Spinal cord (tissue), 10 donors: ENCODE results near the gene PSD2. TPM values are rescaled to one million over a fixed set of nuclear protein-coding genes. Genes with fewer than 3 reads are reported as not detected.

ENCODE experiments used
- DNase-seq, 6 donors: peaks; one replicate each; pipeline versions ENCODE4 v3.0.0 to v3.0.0-alpha.2; 2013 to 2015; ENCODE audit warnings: low spot score in 6 of 6, low read depth in 4 of 6
- H3K27ac ChIP-seq: one replicate; pipeline ENCODE4 v1.5.1; 2013; ENCODE audit warnings: low read depth, low read length, control low read depth
- H3K27me3 ChIP-seq: one replicate; pipeline ENCODE4 v1.6.1; 2013; ENCODE audit warnings: low read length; ENCODE audit not compliant: control insufficient read depth, insufficient read depth
- H3K36me3 ChIP-seq: one replicate; pipeline ENCODE4 v1.6.1; 2013; ENCODE audit warnings: low read length; ENCODE audit not compliant: control insufficient read depth, insufficient read depth
- H3K4me1 ChIP-seq: one replicate; pipeline ENCODE4 v1.6.1; 2013; ENCODE audit warnings: low read length; ENCODE audit not compliant: control insufficient read depth, insufficient read depth
- H3K4me3 ChIP-seq: one replicate; pipeline ENCODE4 v1.5.1; 2013; ENCODE audit warnings: low read depth, low read length, control low read depth
- H3K9me3 ChIP-seq: one replicate; pipeline ENCODE4 v1.6.1; 2013; ENCODE audit warnings: low read length; ENCODE audit not compliant: control insufficient read depth, insufficient read depth
- WGBS: methylation state at CpG from one replicate; pipeline ENCODE4 v1.1.5; 2013; ENCODE audit warnings: missing lambda C conversion rate; ENCODE audit not compliant: insufficient coverage; 5-methylcytosine and 5-hydroxymethylcytosine counted together
- polyA plus RNA-seq, 2 donors: library from polyadenylated mRNA; unstranded; fragments of 120-200 nt; gene quantifications; one replicate each; pipeline ENCODE4 v1.2.1, GENCODE V29; 2013; ENCODE audit not compliant: insufficient read length in 2 of 2
- total RNA-seq, 2 donors: library from RNA; depleted of rRNA in 1 of 2; stranded (reverse); fragments of 120-200 nt in 1 of 2; fragments of >200 nt in 1 of 2; gene quantifications; one replicate each; pipeline versions ENCODE4 v1.2.3 to v1.2.4, GENCODE V29; 2013 to 2014
- donor health status: healthy.

PSD2 gene
- total and polyA plus RNA-seq, 4 donors: 7.5 to 40.8 (median 28.2) TPM

- H3K27me3 ChIP-seq: no peaks in the 10 kb centered on the region
- H3K4me3 ChIP-seq: no peak overlapping the region
- no peaks in the 10 kb centered on the region for H3K4me1 ChIP-seq
- H3K9me3 ChIP-seq: no peaks in the 10 kb centered on the region
- WGBS: 95% methylated on average over 2 of the region's 3 CpGs
- no peak overlapping the region for H3K27ac ChIP-seq
- peaks cover 70% of the 10 kb centered on the region for H3K36me3 ChIP-seq
- DNase-seq: no peak
Measured at GRCh38 chr5:139817970-139818369, 22.4 kb downstream of the PSD2 start.

- Histone ChIP-seq H3K27ac (no peak overlapping the region), H3K36me3 (peaks cover 69% of the 10 kb centered on the region)
- 66% methylated on average over 7 of the region's 7 CpGs for WGBS
Measured at GRCh38 chr5:139820130-139820529, 24.5 kb downstream of the PSD2 start.

GRCh38 chr5:139820606-139821005, 25.0 kb downstream of the PSD2 start:
- Histone ChIP-seq H3K4me1 (no peaks in the 10 kb centered on the region), H3K4me3 (no peak overlapping the region), H3K36me3 (peaks cover 70% of the 10 kb centered on the region), H3K27me3 (no peaks in the 10 kb centered on the region), H3K9me3 (no peaks in the 10 kb centered on the region), H3K27ac (no peak overlapping the region)
- 76% methylated on average over 2 of the region's 4 CpGs for WGBS
- DNase-seq: no peak

More at GRCh38 chr5:139820130-139820529, 24.5 kb downstream of the PSD2 start:
- no peak overlapping the region for H3K4me3 ChIP-seq
- no peaks in the 10 kb centered on the region for H3K4me1 ChIP-seq
- H3K9me3 ChIP-seq: no peaks in the 10 kb centered on the region
- H3K27me3 ChIP-seq: no peaks in the 10 kb centered on the region
- DNase-seq: no peak

- Histone ChIP-seq H3K36me3 (peaks cover 70% of the 10 kb centered on the region), H3K27ac (no peak overlapping the region)
Measured at GRCh38 chr5:139821806-139822552, 26.4 kb downstream of the PSD2 start.

GRCh38 chr5:139822553-139823425, 27.2 kb downstream of the PSD2 start:
- Histone ChIP-seq H3K27ac (no peak overlapping the region), H3K4me3 (no peak overlapping the region), H3K27me3 (no peaks in the 10 kb centered on the region), H3K9me3 (no peaks in the 10 kb centered on the region), H3K36me3 (peaks cover 65% of the 10 kb centered on the region), H3K4me1 (no peaks in the 10 kb centered on the region)
- WGBS: 77% methylated on average over 21 of the region's 25 CpGs
- DNase-seq: no peak

More at GRCh38 chr5:139821806-139822552, 26.4 kb downstream of the PSD2 start:
- no peak for DNase-seq
- Histone ChIP-seq H3K4me3 (no peak overlapping the region), H3K9me3 (no peaks in the 10 kb centered on the region), H3K27me3 (no peaks in the 10 kb centered on the region), H3K4me1 (no peaks in the 10 kb centered on the region)
- WGBS: 86% methylated on average over 11 of the region's 11 CpGs

GRCh38 chr5:139823757-139824355, 28.2 kb downstream of the PSD2 start:
- no peaks in the 10 kb centered on the region for H3K27me3 ChIP-seq

GRCh38 chr5:139825690-139826089, 30.1 kb downstream of the PSD2 start:
- 75% methylated on average over 7 of the region's 7 CpGs for WGBS
- peaks cover 57% of the 10 kb centered on the region for H3K36me3 ChIP-seq
- H3K27me3 ChIP-seq: no peaks in the 10 kb centered on the region
- no peak overlapping the region for H3K27ac ChIP-seq
- H3K9me3 ChIP-seq: no peaks in the 10 kb centered on the region
- H3K4me1 ChIP-seq: peaks cover 8% of the 10 kb centered on the region
- H3K4me3 ChIP-seq: no peak overlapping the region
- DNase-seq: no peak

More at GRCh38 chr5:139823757-139824355, 28.2 kb downstream of the PSD2 start:
- H3K4me3 ChIP-seq: no peak overlapping the region
- no peak overlapping the region for H3K27ac ChIP-seq
- no peaks in the 10 kb centered on the region for H3K9me3 ChIP-seq
- WGBS: 65% methylated on average over 3 of the region's 7 CpGs
- peaks cover 8% of the 10 kb centered on the region for H3K4me1 ChIP-seq
- DNase-seq: no peak
- H3K36me3 ChIP-seq: peaks cover 66% of the 10 kb centered on the region

- no peak for DNase-seq
Measured at GRCh38 chr5:139828207-139828895, 32.7 kb downstream of the PSD2 start.

GRCh38 chr5:139829471-139829870, 33.9 kb downstream of the PSD2 start:
- Histone ChIP-seq H3K4me1 (peaks cover 8% of the 10 kb centered on the region), H3K27me3 (no peaks in the 10 kb centered on the region), H3K9me3 (no peaks in the 10 kb centered on the region), H3K36me3 (peaks cover 26% of the 10 kb centered on the region), H3K27ac (no peak overlapping the region), H3K4me3 (no peak overlapping the region)
- no CpG with 5 or more reads among the region's 6 CpGs for WGBS
- no peak for DNase-seq

More at GRCh38 chr5:139828207-139828895, 32.7 kb downstream of the PSD2 start:
- no peak overlapping the region for H3K4me3 ChIP-seq
- H3K27ac ChIP-seq: no peak overlapping the region
- peaks cover 35% of the 10 kb centered on the region for H3K36me3 ChIP-seq
- no peaks in the 10 kb centered on the region for H3K27me3 ChIP-seq
- no peaks in the 10 kb centered on the region for H3K9me3 ChIP-seq
- WGBS: 52% methylated on average over 4 of the region's 8 CpGs
- H3K4me1 ChIP-seq: peaks cover 8% of the 10 kb centered on the region
